ENCODE data around the gene BDH2.

Gene BDH2

GRCh38 chr4:103129174-103129573, 29.5 kb upstream of the BDH2 start:
- DNase-seq (ENCODE audit: low spot score): no peak
- TF ChIP-seq CTCF (IDR thresholded peaks at IDR 0.05; ENCODE audit: poor library complexity, severe bottlenecking): no peak
- Histone ChIP-seq H3K27ac (ENCODE audit: poor library complexity, severe bottlenecking) (no peak overlapping the region), H3K27me3 (ENCODE audit: insufficient read depth, poor library complexity, severe bottlenecking) (no peaks in the 10 kb centered on the region), H3K4me1 (ENCODE audit: insufficient read depth, poor library complexity, severe bottlenecking) (no peaks in the 10 kb centered on the region), H3K4me3 (ENCODE audit: severe bottlenecking) (no peak overlapping the region), H3K9me3 (ENCODE audit: severe bottlenecking) (no peaks in the 10 kb centered on the region), H3K36me3 (ENCODE audit: low read depth) (peaks cover 69% of the 10 kb centered on the region)
- no peak for ATAC-seq (ENCODE audit: low read depth)

- no peak for DNase-seq (ENCODE audit: low spot score)
Observed at GRCh38 chr4:103126126-103126525, 26.5 kb upstream of the BDH2 start.

GRCh38 chr4:103123114-103123513, 23.5 kb upstream of the BDH2 start:
- TF ChIP-seq CTCF (IDR thresholded peaks at IDR 0.05; ENCODE audit: poor library complexity, severe bottlenecking): no peak
- Histone ChIP-seq H3K27ac (ENCODE audit: poor library complexity, severe bottlenecking) (no peak overlapping the region), H3K36me3 (ENCODE audit: low read depth) (peaks cover 72% of the 10 kb centered on the region), H3K27me3 (ENCODE audit: insufficient read depth, poor library complexity, severe bottlenecking) (no peaks in the 10 kb centered on the region), H3K9me3 (ENCODE audit: severe bottlenecking) (no peaks in the 10 kb centered on the region), H3K4me1 (ENCODE audit: insufficient read depth, poor library complexity, severe bottlenecking) (no peaks in the 10 kb centered on the region), H3K4me3 (ENCODE audit: severe bottlenecking) (no peak overlapping the region)
- no peak for ATAC-seq (ENCODE audit: low read depth)
- DNase-seq (ENCODE audit: low spot score): no peak

More at GRCh38 chr4:103126126-103126525, 26.5 kb upstream of the BDH2 start:
- Histone ChIP-seq H3K27ac (ENCODE audit: poor library complexity, severe bottlenecking) (no peak overlapping the region), H3K36me3 (ENCODE audit: low read depth) (peaks cover 69% of the 10 kb centered on the region), H3K4me3 (ENCODE audit: severe bottlenecking) (no peak overlapping the region), H3K4me1 (ENCODE audit: insufficient read depth, poor library complexity, severe bottlenecking) (no peaks in the 10 kb centered on the region), H3K9me3 (ENCODE audit: severe bottlenecking) (no peaks in the 10 kb centered on the region), H3K27me3 (ENCODE audit: insufficient read depth, poor library complexity, severe bottlenecking) (no peaks in the 10 kb centered on the region)
- ATAC-seq (ENCODE audit: low read depth): no peak
- no peak for TF ChIP-seq CTCF (IDR thresholded peaks at IDR 0.05; ENCODE audit: poor library complexity, severe bottlenecking)

GRCh38 chr4:103118166-103118565, 18.5 kb upstream of the BDH2 start:
- H3K4me3 ChIP-seq (ENCODE audit: severe bottlenecking): no peak overlapping the region
- H3K27ac ChIP-seq (ENCODE audit: poor library complexity, severe bottlenecking): no peak overlapping the region
- TF ChIP-seq CTCF (IDR thresholded peaks at IDR 0.05; ENCODE audit: poor library complexity, severe bottlenecking): no peak
- no peaks in the 10 kb centered on the region for H3K9me3 ChIP-seq (ENCODE audit: severe bottlenecking)
- DNase-seq (ENCODE audit: low spot score): no peak
- peaks cover 72% of the 10 kb centered on the region for H3K36me3 ChIP-seq (ENCODE audit: low read depth)
- no peak for ATAC-seq (ENCODE audit: low read depth)
- no peaks in the 10 kb centered on the region for H3K27me3 ChIP-seq (ENCODE audit: insufficient read depth, poor library complexity, severe bottlenecking)
- no peaks in the 10 kb centered on the region for H3K4me1 ChIP-seq (ENCODE audit: insufficient read depth, poor library complexity, severe bottlenecking)

DNA sequence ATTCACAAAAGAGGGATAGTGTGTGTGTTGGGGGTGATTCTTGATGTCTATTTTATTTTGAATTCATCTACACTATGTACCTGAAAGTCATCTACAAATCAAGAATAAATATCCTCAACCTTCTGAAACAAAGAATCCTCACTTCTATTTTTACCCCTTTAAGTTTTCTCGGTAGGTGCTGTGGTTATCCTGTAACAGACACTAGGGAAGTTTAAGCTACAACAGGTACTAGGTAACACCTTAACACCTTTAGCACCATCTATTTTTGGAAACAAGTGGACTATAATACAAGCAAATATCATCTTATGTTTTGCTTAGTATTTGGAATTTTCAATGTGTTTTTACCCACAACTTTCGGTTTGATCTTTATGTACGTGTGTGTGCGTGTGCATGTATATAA, 12.0 kb upstream of the BDH2 start:
- ATAC-seq (ENCODE audit: low read depth) (no peak), DNase-seq (ENCODE audit: low spot score) (no peak)
- Histone ChIP-seq H3K27ac (ENCODE audit: poor library complexity, severe bottlenecking) (no peak overlapping the region), H3K9me3 (ENCODE audit: severe bottlenecking) (no peaks in the 10 kb centered on the region), H3K4me1 (ENCODE audit: insufficient read depth, poor library complexity, severe bottlenecking) (no peaks in the 10 kb centered on the region), H3K27me3 (ENCODE audit: insufficient read depth, poor library complexity, severe bottlenecking) (no peaks in the 10 kb centered on the region), H3K4me3 (ENCODE audit: severe bottlenecking) (no peak overlapping the region), H3K36me3 (ENCODE audit: low read depth) (peaks cover 75% of the 10 kb centered on the region)
- TF ChIP-seq CTCF (IDR thresholded peaks at IDR 0.05; ENCODE audit: poor library complexity, severe bottlenecking): no peak
